ENCODE data around the gene CETN1. TPM values are rescaled to one million over a fixed set of nuclear protein-coding genes. Genes with fewer than 3 reads are reported as not detected.

CETN1 gene
- total and polyA plus RNA-seq, 2 of the 13 experiments (the other 11 are each of a cell fraction or from before 2014, with no cell fraction given), result not detected

DNA sequence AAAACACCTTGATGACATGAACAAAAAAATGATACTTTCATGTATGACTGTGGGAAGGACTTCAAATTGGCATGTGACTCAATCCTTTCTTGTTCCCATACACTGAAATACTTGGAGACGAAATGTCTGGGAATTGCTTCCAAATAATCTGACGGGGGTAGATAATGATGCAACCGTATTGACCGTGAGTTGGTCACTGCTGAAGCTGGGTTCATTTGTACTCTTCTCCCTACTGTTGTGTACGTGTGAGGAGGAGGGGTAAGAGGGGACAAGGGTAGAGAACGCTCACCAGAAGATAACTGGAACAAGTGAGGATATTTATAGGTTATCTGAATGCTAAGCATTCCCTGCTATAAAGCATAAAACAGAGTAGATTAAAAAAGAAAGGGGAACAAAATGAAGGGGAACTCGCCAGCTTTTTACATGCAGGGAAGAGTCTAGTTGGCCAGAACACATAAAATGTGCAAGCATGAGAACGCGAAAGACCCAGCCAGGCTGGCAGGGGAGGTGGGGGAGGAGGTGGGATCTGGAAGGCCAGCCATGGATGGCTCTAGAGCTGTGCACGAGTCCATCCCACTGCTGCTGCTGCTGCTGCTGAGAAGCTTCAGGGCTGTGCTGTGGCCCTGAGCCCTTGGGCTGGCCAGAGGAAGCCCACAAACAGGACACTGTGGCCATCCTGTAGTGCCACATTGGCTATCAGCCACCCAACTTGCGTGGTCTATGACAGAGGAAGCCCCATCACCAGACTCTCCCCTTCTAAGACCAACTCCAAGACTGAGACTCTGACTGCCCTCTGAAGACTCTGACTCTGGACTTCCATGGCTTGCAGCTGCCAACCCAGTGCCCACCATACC is 15.2 kb upstream of the CETN1 start (continued):
- TF ChIP-seq, protein P1, sequence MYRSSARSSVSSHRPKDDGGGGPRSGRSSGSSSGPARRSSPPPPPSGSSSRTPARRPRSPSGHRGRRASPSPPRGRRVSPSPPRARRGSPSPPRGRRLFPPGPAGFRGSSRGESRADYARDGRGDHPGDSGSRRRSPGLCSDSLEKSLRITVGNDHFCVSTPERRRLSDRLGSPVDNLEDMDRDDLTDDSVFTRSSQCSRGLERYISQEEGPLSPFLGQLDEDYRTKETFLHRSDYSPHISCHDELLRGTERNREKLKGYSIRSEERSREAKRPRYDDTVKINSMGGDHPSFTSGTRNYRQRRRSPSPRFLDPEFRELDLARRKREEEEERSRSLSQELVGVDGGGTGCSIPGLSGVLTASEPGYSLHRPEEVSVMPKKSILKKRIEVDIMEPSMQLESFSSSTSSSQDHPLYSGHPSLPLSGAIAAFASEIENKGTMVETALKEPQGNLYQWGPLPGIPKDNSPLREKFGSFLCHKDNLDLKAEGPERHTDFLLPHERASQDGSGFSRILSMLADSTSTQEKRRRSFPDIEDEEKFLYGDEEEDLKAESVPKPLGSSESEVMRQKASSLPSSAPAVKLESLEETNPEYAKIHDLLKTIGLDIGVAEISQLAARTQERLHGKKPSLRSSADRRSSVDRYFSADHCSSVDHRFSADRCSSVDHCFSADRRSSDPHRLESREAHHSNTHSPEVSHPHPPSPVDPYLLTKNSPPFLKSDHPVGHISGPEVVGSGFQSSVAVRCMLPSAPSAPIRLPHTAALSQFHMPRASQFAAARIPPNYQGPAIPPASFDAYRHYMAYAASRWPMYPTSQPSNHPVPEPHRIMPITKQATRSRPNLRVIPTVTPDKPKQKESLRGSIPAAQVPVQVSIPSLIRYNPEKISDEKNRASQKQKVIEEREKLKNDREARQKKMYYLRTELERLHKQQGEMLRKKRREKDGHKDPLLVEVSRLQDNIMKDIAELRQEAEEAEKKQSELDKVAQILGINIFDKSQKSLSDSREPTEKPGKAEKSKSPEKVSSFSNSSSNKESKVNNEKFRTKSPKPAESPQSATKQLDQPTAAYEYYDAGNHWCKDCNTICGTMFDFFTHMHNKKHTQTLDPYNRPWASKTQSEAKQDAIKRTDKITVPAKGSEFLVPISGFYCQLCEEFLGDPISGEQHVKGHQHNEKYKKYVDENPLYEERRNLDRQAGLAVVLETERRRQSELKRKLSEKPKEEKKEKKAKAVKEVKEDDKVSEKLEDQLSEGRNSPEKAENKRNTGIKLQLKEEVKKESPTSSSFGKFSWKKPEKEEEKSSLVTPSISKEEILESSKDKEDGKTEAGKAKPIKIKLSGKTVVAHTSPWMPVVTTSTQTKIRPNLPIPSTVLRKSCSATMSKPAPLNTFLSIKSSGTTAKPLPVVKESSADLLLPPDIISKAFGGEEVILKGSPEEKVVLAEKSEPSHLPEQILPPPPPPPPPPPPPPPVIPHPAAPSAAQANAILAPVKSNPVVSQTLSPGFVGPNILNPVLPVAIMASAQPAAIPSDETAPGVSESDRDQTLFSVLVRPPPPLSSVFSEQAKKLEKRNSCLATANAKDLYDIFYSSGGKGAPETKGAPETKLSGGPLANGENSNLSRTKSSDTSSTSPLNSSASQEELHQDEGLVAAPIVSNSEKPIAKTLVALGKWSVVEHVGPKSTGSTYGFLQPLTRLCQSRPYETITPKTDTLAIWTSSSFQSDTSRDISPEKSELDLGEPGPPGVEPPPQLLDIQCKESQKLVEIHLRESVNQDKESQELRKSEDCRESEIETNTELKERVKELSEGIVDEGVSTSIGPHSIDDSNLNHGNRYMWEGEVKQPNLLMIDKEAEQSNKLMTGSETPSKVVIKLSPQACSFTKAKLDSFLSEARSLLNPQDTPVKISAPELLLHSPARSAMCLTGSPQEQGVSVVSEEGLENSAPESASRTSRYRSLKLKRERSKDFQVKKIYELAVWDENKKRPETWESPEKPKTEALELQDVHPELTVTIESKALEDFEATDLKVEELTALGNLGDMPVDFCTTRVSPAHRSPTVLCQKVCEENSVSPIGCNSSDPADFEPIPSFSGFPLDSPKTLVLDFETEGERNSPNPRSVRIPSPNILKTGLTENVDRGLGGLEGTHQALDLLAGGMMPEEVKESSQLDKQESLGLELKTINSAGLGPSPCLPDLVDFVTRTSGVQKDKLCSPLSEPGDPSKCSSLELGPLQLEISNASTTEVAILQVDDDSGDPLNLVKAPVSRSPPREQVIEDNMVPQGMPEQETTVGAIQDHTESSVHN (CRISPR knock-in tag; IDR thresholded peaks at IDR 0.05), result no peak
- TF ChIP-seq ZNF776 (CRISPR knock-in tag; IDR thresholded peaks at IDR 0.05), result no peak
- no peak for TF ChIP-seq ZIK1 (CRISPR knock-in tag; IDR thresholded peaks at IDR 0.05; ENCODE audit: borderline replicate concordance, low read depth)
- TF ChIP-seq MBNL3 (CRISPR knock-in tag; conservative IDR thresholded peaks at IDR 0.05), result no peak
- TF ChIP-seq, protein P2, sequence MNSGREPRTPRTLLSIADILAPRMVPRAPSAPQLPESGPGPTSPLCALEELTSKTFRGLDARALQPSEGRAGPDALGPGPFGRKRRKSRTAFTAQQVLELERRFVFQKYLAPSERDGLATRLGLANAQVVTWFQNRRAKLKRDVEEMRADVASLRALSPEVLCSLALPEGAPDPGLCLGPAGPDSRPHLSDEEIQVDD (CRISPR knock-in tag; IDR thresholded peaks at IDR 0.05; ENCODE audit: borderline replicate concordance), result no peak
- TF ChIP-seq FIP1L1 (IDR thresholded peaks at IDR 0.05; ENCODE audit: borderline replicate concordance, insufficient read depth, low read depth, low read length), result no peak
- TF ChIP-seq, protein P3, sequence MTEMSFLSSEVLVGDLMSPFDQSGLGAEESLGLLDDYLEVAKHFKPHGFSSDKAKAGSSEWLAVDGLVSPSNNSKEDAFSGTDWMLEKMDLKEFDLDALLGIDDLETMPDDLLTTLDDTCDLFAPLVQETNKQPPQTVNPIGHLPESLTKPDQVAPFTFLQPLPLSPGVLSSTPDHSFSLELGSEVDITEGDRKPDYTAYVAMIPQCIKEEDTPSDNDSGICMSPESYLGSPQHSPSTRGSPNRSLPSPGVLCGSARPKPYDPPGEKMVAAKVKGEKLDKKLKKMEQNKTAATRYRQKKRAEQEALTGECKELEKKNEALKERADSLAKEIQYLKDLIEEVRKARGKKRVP (CRISPR knock-in tag; IDR thresholded peaks at IDR 0.05), result peak in 1 of 2 experiments; percentile 65; a peak in 1 of 4 replicates
- TF ChIP-seq ZNF564 (CRISPR knock-in tag; IDR thresholded peaks at IDR 0.05), result no peak
- peak; percentile 61 for TF ChIP-seq ATF7 (IDR thresholded peaks at IDR 0.05)
- TF ChIP-seq ATF7 (CRISPR knock-in tag; IDR thresholded peaks at IDR 0.05), result no peak
- no peak for TF ChIP-seq JARID2 (CRISPR knock-in tag; IDR thresholded peaks at IDR 0.05; ENCODE audit: insufficient replicate concordance)
- no peak for TF ChIP-seq ATF7-NPFF (CRISPR knock-in tag; IDR thresholded peaks at IDR 0.05; ENCODE audit: low read depth)
- TF ChIP-seq ZNF292 (CRISPR knock-in tag; IDR thresholded peaks at IDR 0.05; ENCODE audit: borderline replicate concordance, low read depth), result no peak
- no peak for TF ChIP-seq SRSF1 (optimal IDR thresholded peaks at IDR 0.05; ENCODE audit: low read depth, low read length)
- TF ChIP-seq, protein P4, sequence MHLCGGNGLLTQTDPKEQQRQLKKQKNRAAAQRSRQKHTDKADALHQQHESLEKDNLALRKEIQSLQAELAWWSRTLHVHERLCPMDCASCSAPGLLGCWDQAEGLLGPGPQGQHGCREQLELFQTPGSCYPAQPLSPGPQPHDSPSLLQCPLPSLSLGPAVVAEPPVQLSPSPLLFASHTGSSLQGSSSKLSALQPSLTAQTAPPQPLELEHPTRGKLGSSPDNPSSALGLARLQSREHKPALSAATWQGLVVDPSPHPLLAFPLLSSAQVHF (CRISPR knock-in tag; IDR thresholded peaks at IDR 0.05), result no peak
- peak; percentile 66 for TF ChIP-seq CEBPG (CRISPR knock-in tag; IDR thresholded peaks at IDR 0.05)
- no peak for TF ChIP-seq SOX5 (CRISPR knock-in tag; IDR thresholded peaks at IDR 0.05; ENCODE audit: borderline replicate concordance)

All from HepG2 (cell line).